Ovary (tissue), 9 donors: ENCODE results near the gene NACA. TPM values are rescaled to one million over a fixed set of nuclear protein-coding genes. Genes with fewer than 3 reads are reported as not detected.

Experiments used
- DNase-seq, 5 donors: peaks; one replicate each; pipeline ENCODE4 v3.0.0-alpha.2; 2019 to 2020
- H3K27ac ChIP-seq, 2 donors: fragments of 200-600 bp; one replicate each; pipeline versions ENCODE4 v1.5.1 to v1.8.0; 2019 to 2022
- H3K27me3 ChIP-seq: fragments of 200-600 bp; one replicate; pipeline ENCODE4 v1.8.0; 2022
- H3K36me3 ChIP-seq: fragments of 200-600 bp; sonication (generic); one replicate; pipeline ENCODE4 v1.5.1; 2019
- H3K4me1 ChIP-seq: one replicate; pipeline ENCODE4 v1.8.1; 2013; ENCODE audit warnings: mild to moderate bottlenecking, moderate library complexity; ENCODE audit not compliant: insufficient read depth
- H3K4me3 ChIP-seq: fragments of 200-600 bp; sonication (generic); one replicate; pipeline ENCODE4 v1.5.1; 2017
- H3K9me3 ChIP-seq, 2 donors: fragments of 200-600 bp in 1 of 2; sonication (generic) in 1 of 2; one replicate each; pipeline versions ENCODE4 v1.5.1 to v1.8.1; 2013 to 2019; ENCODE audit warnings: mild to moderate bottlenecking in 1 of 2, moderate library complexity in 1 of 2
- EP300 ChIP-seq: sonication (generic); formaldehyde crosslinking; IDR thresholded peaks from one replicate; pipeline ENCODE4 v1.6.1; 2017; ENCODE audit warnings: antibody characterized with exemption
- POLR2A ChIP-seq: fragments of 450-650 bp; IDR thresholded peaks from one replicate; pipeline ENCODE4 v1.6.1; 2017; ENCODE audit warnings: antibody characterized with exemption, mild to moderate bottlenecking, moderate library complexity
- WGBS, 3 donors: extraction: QIAGEN DNeasy Blood & Tissue Kit in 1 of 3; methylation state at CpG; one replicate each; pipeline versions ENCODE4 v1.1.5 to v1.1.7; 2013 to 2017; 5-methylcytosine and 5-hydroxymethylcytosine counted together
- intact Hi-C, 4 donors: fragments of 100-400 bp; cut with DNase I; formaldehyde crosslinking; loops; one replicate each; pipeline versions ENCODE4 v1.11.0 to v1.15.1; 2022 to 2023
- polyA plus RNA-seq, 2 donors: library from polyadenylated mRNA; stranded (reverse); fragments of 200-250 nt in 1 of 2; fragments of 350-450 nt in 1 of 2; fragmentation: Illumina TruSeq in 1 of 2; extraction: RNeasy Lipid Tissue Mini Kit (QIAGEN cat#74804) in 1 of 2; gene quantifications; one replicate each; pipeline ENCODE4 v1.2.3, GENCODE V29; 2013 to 2014
- small RNA-seq: library from RNA; depleted of rRNA; stranded (forward); fragments of <200 nt; gene quantifications from one replicate; pipeline ENCODE3, GENCODE V24; 2016
- total RNA-seq, 7 donors: library from RNA; depleted of rRNA in 2 of 7; stranded (reverse); fragments of >200 nt in 2 of 7; fragmentation: NEBNext Ultra II Directional in 3 of 7; extraction: Animal tissue kit (Norgen Biotek cat#: 25700) in 3 of 7; gene quantifications; one replicate each; pipeline versions ENCODE4 v1.1.0 to v1.2.4, GENCODE V29; 2016 to 2023
- TF ChIP-seq, protein P1 (sequence below), 3 donors: fragments of 450-650 bp in 2 of 3; fragments of 200-600 bp in 1 of 3; IDR thresholded peaks; one replicate each; pipeline versions ENCODE4 v1.5.1 to v1.8.0; 2016 to 2022; ENCODE audit warnings: antibody characterized with exemption in 3 of 3, mild to moderate bottlenecking in 1 of 3
- donor health status: DM: no; HTN: no; CAD: no; lungs with moderate emphysema.
- donor health status: DM: no; HTN: no; CAD: no.
- donor health status: Bipolar disorder and iron deficiency.
- donor health status: DM: yes; HTN: yes; CAD: no.
- donor health status: DM: no; HTN: no; CAD: no.
- donor health status: DM: yes; HTN: yes; CAD: no.

Gene NACA
- total and polyA plus RNA-seq, 9 donors = 1,240 to 3,183 (median 1,830) TPM

DNA sequence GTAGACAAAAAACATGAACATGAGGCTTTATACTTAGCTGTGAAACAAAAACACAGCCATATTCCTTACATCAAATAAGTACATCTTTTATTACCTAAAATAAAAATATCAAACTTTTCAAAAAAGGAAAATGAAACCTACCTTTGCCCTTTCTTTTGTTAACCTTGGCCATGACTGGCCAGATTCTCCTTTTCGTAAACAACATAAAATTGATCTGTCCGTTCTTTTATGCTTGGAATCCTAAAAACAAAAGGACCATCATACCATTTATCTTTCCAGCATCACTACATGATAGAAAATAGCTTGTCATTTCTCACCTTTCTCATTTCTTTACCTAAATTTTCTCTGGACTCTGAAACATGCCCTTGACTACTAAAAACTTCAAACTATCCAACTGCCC lies 53.5 kb downstream of the NACA start:
- DNase-seq = no peak
- Histone ChIP-seq H3K27me3 (no peaks in the 10 kb centered on the region), H3K4me3 (no peak overlapping the region), H3K36me3 (no peaks in the 10 kb centered on the region), H3K9me3 (no peaks in the 10 kb centered on the region), H3K4me1 (peaks cover 6% of the 10 kb centered on the region), H3K27ac (no peak overlapping the region)
- WGBS, 3 donors = 69 to 84% (median 82%) methylated on average over 2 of the region's 2 CpGs
- intact Hi-C loops = no loop called here
- no peak for TF ChIP-seq POLR2A
- TF ChIP-seq, protein P1, sequence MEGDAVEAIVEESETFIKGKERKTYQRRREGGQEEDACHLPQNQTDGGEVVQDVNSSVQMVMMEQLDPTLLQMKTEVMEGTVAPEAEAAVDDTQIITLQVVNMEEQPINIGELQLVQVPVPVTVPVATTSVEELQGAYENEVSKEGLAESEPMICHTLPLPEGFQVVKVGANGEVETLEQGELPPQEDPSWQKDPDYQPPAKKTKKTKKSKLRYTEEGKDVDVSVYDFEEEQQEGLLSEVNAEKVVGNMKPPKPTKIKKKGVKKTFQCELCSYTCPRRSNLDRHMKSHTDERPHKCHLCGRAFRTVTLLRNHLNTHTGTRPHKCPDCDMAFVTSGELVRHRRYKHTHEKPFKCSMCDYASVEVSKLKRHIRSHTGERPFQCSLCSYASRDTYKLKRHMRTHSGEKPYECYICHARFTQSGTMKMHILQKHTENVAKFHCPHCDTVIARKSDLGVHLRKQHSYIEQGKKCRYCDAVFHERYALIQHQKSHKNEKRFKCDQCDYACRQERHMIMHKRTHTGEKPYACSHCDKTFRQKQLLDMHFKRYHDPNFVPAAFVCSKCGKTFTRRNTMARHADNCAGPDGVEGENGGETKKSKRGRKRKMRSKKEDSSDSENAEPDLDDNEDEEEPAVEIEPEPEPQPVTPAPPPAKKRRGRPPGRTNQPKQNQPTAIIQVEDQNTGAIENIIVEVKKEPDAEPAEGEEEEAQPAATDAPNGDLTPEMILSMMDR (IDR thresholded peaks at IDR 0.05) = no peak
- TF ChIP-seq EP300 = no peak

DNA sequence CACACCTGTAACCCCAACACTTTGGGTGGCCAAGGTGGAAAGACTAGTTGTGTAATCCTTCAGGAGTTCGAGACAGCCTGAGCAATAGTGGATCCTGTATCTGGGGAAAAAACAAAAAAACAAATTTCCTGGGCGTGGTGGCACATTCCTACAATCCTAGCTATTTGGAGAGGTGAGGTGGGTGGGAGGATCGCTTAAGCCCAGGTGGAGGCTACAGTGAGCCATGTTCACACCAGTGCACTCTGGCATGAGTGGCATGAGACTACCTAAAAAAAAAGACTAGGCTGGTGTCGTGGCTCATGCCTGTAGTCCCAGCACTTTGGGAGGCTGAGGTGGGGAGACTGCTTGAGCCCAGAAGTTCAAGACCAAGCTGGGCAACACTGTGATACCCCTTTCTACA lies 54.3 kb downstream of the NACA start:
- H3K4me1 ChIP-seq = peaks cover 5% of the 10 kb centered on the region

DNA sequence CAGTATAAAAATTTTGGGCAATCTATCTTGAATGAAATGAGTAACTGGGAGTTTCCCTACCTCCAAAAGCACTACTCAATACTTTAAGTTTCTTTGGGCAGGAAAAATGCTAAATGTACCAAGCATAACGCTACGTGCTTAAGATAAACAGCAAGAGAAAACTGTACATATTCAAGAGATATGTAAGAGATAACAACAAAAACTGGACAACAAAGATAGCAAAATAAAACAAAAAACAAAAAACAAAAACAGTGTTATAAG lies 57.0 kb downstream of the NACA start:
- H3K27ac ChIP-seq = no peak overlapping the region
- H3K4me3 ChIP-seq = no peak overlapping the region
- H3K4me1 ChIP-seq = peaks cover 2% of the 10 kb centered on the region
- TF ChIP-seq POLR2A = no peak
- TF ChIP-seq, protein P1 (IDR thresholded peaks at IDR 0.05) = no peak
- no peak for TF ChIP-seq EP300
- WGBS, 3 donors = 47 to 75% (median 67%) methylated on average over 2 of the region's 2 CpGs
- H3K9me3 ChIP-seq = no peaks in the 10 kb centered on the region
- no peaks in the 10 kb centered on the region for H3K27me3 ChIP-seq
- DNase-seq = no peak
- H3K36me3 ChIP-seq = no peaks in the 10 kb centered on the region
- intact Hi-C loops = no loop called here

More for the DNA sequence above, 54.3 kb downstream of the NACA start:
- WGBS, 3 donors = 88 to 90% (median 90%) methylated on average over 4 of the region's 4 CpGs
- Histone ChIP-seq H3K4me3 (no peak overlapping the region), H3K9me3 (no peaks in the 10 kb centered on the region), H3K27me3 (no peaks in the 10 kb centered on the region), H3K27ac (no peak overlapping the region), H3K36me3 (no peaks in the 10 kb centered on the region)
- TF ChIP-seq, protein P1 (IDR thresholded peaks at IDR 0.05) = no peak
- no peak for TF ChIP-seq POLR2A
- no peak for TF ChIP-seq EP300
- no peak for DNase-seq
- intact Hi-C loops = no loop called here

Small RNA genes within 50 kb of the gene (small RNA-seq; reads per million reads assigned to genes)
- gene RN7SL809P = not detected

Other genes starting within 250 kb of the NACA start
- gene GLS2, start 237.1 kb downstream of the NACA start, total RNA-seq = 1 to 10 TPM; 1.2 to 4.4 (median 2.6) TPM
- gene GLS2, start 237.1 kb downstream of the NACA start, polyA plus RNA-seq = under 1 TPM; 0.87 to 0.92 TPM
- 10 to 100 TPM; 15.0 to 44.4 (median 36.6) TPM for gene RBMS2, start 203.5 kb downstream of the NACA start, total RNA-seq
- 10 to 100 TPM; 14.4 to 56.9 TPM for gene RBMS2, start 203.5 kb downstream of the NACA start, polyA plus RNA-seq
- 100 to 1,000 TPM in 2 of 7 donors, 10 to 100 TPM in 5; 49.4 to 105 (median 77.5) TPM for gene BAZ2A, start 95.0 kb downstream of the NACA start, total RNA-seq
- 10 to 100 TPM; 38.3 to 93.6 TPM for gene BAZ2A, start 95.0 kb downstream of the NACA start, polyA plus RNA-seq
- 100 to 1,000 TPM; 201 to 334 (median 273) TPM for gene ATP5F1B, start 79.3 kb downstream of the NACA start, total RNA-seq
- gene ATP5F1B, start 79.3 kb downstream of the NACA start, polyA plus RNA-seq = 100 to 1,000 TPM; 237 to 809 TPM
- 100 to 1,000 TPM; 109 to 328 (median 212) TPM for gene PTGES3, start 37.0 kb downstream of the NACA start, total RNA-seq
- gene PTGES3, start 37.0 kb downstream of the NACA start, polyA plus RNA-seq = 100 to 1,000 TPM; 215 to 299 TPM
- 10 to 100 TPM in 1 of 7 donors, 1 to 10 TPM in 6; 5.7 to 12.5 (median 7.7) TPM for gene PRIM1, start 27.0 kb upstream of the NACA start, total RNA-seq
- 1 to 10 TPM; 7.8 to 9.7 TPM for gene PRIM1, start 27.0 kb upstream of the NACA start, polyA plus RNA-seq
- gene HSD17B6, start 38.0 kb upstream of the NACA start, total RNA-seq = 10 to 100 TPM in 2 of 7 donors, 1 to 10 TPM in 4, under 1 TPM in 1; 0.90 to 13.4 (median 3.1) TPM
- gene HSD17B6, start 38.0 kb upstream of the NACA start, polyA plus RNA-seq = 10 to 100 TPM in 1 of 2 donors, 1 to 10 TPM in 1; 6.7 to 39.4 TPM
- gene SDR9C7, start 209.1 kb upstream of the NACA start, total RNA-seq = under 1 TPM in 3 of 7 donors, not detected in 4; 0.10 to 0.25 (median 0.25) TPM
- under 1 TPM in 1 of 2 donors, not detected in 1; 0.07 TPM for gene SDR9C7, start 209.1 kb upstream of the NACA start, polyA plus RNA-seq
- under 1 TPM; 0.24 to 0.64 (median 0.45) TPM for gene RDH16, start 232.3 kb upstream of the NACA start, total RNA-seq
- gene RDH16, start 232.3 kb upstream of the NACA start, polyA plus RNA-seq = under 1 TPM; 0.22 to 0.34 TPM